B cell (primary cell): ENCODE data around the gene NLRP1. TPM values are rescaled to one million over a fixed set of nuclear protein-coding genes. Genes with fewer than 3 reads are reported as not detected.

Source experiments
- ATAC-seq: fragments of 200-7000 bp; cut with Tn5 transposase; one replicate; pipeline ENCODE4 v1.10.0; 2021; ENCODE audit warnings: low read depth, mild to moderate bottlenecking, moderate number of reproducible peaks, moderate library complexity
- CTCF ChIA-PET: fragments of 350-600 bp; sonication (Branson Sonifier 250); formaldehyde crosslinking; loops from one replicate; lab custom pipeline; 2021; ENCODE audit warnings: antibody characterized with exemption, inconsistent platforms; lab: Charles Lee
- POLR2A ChIA-PET: fragments of 350-600 bp; sonication (Branson Sonifier 250); formaldehyde crosslinking; loops from one replicate; lab custom pipeline; 2021; ENCODE audit warnings: antibody characterized with exemption; lab: Charles Lee
- DNase-seq: peaks from one replicate; pipeline ENCODE4 v3.0.0; 2013
- H2AFZ ChIP-seq: 2 replicates; pipeline ENCODE4 v1.6.1; 2012; ENCODE audit warnings: mild to moderate bottlenecking, low read depth, low read length; ENCODE audit not compliant: insufficient read depth, poor library complexity, severe bottlenecking
- H3K27ac ChIP-seq, 2 donors: 1 replicate in 1 of 2; 2 replicates in 1 of 2; pipeline ENCODE4 v1.5.1; 2012 to 2013; ENCODE audit warnings: low read length in 2 of 2, mild to moderate bottlenecking in 2 of 2, moderate library complexity in 1 of 2
- H3K27me3 ChIP-seq, 4 experiments: fragments of 200-600 bp in 1 of 4; sonication (generic) in 1 of 4; replicated peaks in 1 of 4; 1 replicate in 2 of 4; 2 replicates in 2 of 4; pipeline versions ENCODE4 v1.6.1 to v1.7.0; 2013 to 2016; ENCODE audit warnings: low read length in 3 of 4, mild to moderate bottlenecking in 2 of 4, mixed read lengths in 1 of 4, moderate library complexity in 1 of 4; ENCODE audit not compliant: insufficient read depth in 4 of 4, control insufficient read depth in 3 of 4; ENCODE audit errors: control extremely low read depth in 1 of 4
- H3K36me3 ChIP-seq, 2 experiments: replicated peaks in 1 of 2; 1 replicate in 1 of 2; 2 replicates in 1 of 2; pipeline versions ENCODE4 v1.6.1 to v1.7.1; 2013; ENCODE audit warnings: low read length in 1 of 2; ENCODE audit not compliant: insufficient read depth in 2 of 2, control insufficient read depth in 1 of 2; ENCODE audit errors: control extremely low read depth in 1 of 2, extremely low read depth in 1 of 2
- H3K4me1 ChIP-seq, 2 donors: fragments of 200-600 bp in 1 of 2; sonication (generic) in 1 of 2; 1 replicate in 1 of 2; 2 replicates in 1 of 2; pipeline versions ENCODE4 v1.5.1 to v1.6.1; 2013 to 2017; ENCODE audit warnings: low read length in 2 of 2; ENCODE audit not compliant: control insufficient read depth in 2 of 2, insufficient read depth in 2 of 2
- H3K4me2 ChIP-seq: replicated peaks from 2 replicates; pipeline ENCODE3; 2012; ENCODE audit warnings: mild to moderate bottlenecking, low read depth, low read length; ENCODE audit not compliant: poor library complexity, severe bottlenecking
- H3K4me3 ChIP-seq, 5 experiments: fragments of 200-600 bp in 1 of 5; sonication (generic) in 1 of 5; 1 replicate in 3 of 5; 2 replicates in 2 of 5; pipeline versions ENCODE4 v1.5.1 to v1.7.0; 2011 to 2016; ENCODE audit warnings: low read length in 4 of 5, mild to moderate bottlenecking in 4 of 5, low read depth in 2 of 5, control low read depth in 1 of 5, moderate library complexity in 1 of 5; ENCODE audit not compliant: insufficient read depth in 1 of 5; ENCODE audit errors: control extremely low read depth in 1 of 5, extremely low read depth in 1 of 5
- H3K79me2 ChIP-seq: fragments of 200-600 bp; sonication (generic); one replicate; pipeline ENCODE4 v1.6.0; 2016; ENCODE audit warnings: low read length; ENCODE audit not compliant: control insufficient read depth, insufficient read depth
- H3K9ac ChIP-seq: fragments of 200-600 bp; sonication (generic); 2 replicates; pipeline ENCODE4 v1.6.1; 2017; ENCODE audit warnings: mild to moderate bottlenecking, low read length, moderate library complexity
- H3K9me3 ChIP-seq, 3 donors: one replicate each; pipeline versions ENCODE4 v1.6.1 to v1.7.1; 2013; ENCODE audit warnings: low read length in 2 of 3; ENCODE audit not compliant: control insufficient read depth in 2 of 3, insufficient read depth in 1 of 3; ENCODE audit errors: control extremely low read depth in 1 of 3
- H4K20me1 ChIP-seq: 2 replicates; pipeline ENCODE4 v1.6.0; 2012; ENCODE audit warnings: mild to moderate bottlenecking, low read length; ENCODE audit not compliant: insufficient read depth, control insufficient read depth, poor library complexity, severe bottlenecking
- H3K27ac Mint-ChIP-seq: one replicate; pipeline ENCODE4 v1.8.0; 2021; ENCODE audit warnings: mixed read lengths
- H3K27me3 Mint-ChIP-seq: one replicate; pipeline ENCODE4 v1.8.0; 2021; ENCODE audit warnings: mixed read lengths
- H3K4me1 Mint-ChIP-seq: one replicate; pipeline ENCODE4 v1.8.0; 2021; ENCODE audit warnings: mixed read lengths
- H3K4me3 Mint-ChIP-seq: one replicate; pipeline ENCODE4 v1.8.0; 2021; ENCODE audit warnings: mixed read lengths
- H3K9me3 Mint-ChIP-seq: one replicate; pipeline ENCODE4 v1.8.0; 2022; ENCODE audit warnings: mixed read lengths; ENCODE audit not compliant: insufficient read depth
- EZH2 ChIP-seq: IDR thresholded peaks from 2 replicates; pipeline ENCODE4 v1.6.1; 2012; ENCODE audit warnings: borderline replicate concordance, low read depth, mild to moderate bottlenecking, moderate library complexity, low read length; ENCODE audit not compliant: insufficient read depth, poor library complexity, severe bottlenecking
- WGBS: methylation state at CpG from one replicate; pipeline ENCODE4 v1.1.5; 2013; ENCODE audit warnings: missing lambda C conversion rate; ENCODE audit not compliant: insufficient coverage; 5-methylcytosine and 5-hydroxymethylcytosine counted together
- intact Hi-C: fragments of 100-400 bp; cut with micrococcal nuclease; formaldehyde crosslinking; loops from one replicate; pipeline ENCODE4 v1.10.0; 2022
- polyA plus RNA-seq: library from polyadenylated mRNA; depleted of rRNA; stranded (reverse); fragments of >200 nt; gene quantifications from 2 replicates; pipeline ENCODE4 v1.2.3, GENCODE V29; 2012
- total RNA-seq, 2 donors: library from RNA; stranded (reverse); fragments of 120-200 nt in 1 of 2; gene quantifications; 1 replicate in 1 of 2; 2 replicates in 1 of 2; pipeline versions ENCODE4 v1.2.3 to v1.2.4, GENCODE V29; 2013 to 2022
- TF ChIP-seq, protein P1 (sequence below): fragments of 200-600 bp; IDR thresholded peaks from one replicate; pipeline ENCODE4 v1.8.0; 2022; ENCODE audit warnings: antibody characterized with exemption, mild to moderate bottlenecking

Gene NLRP1
- total and polyA plus RNA-seq, 2 donors (not counting 1 experiment from before 2014, with no cell fraction given): 141 to 189 TPM

GRCh38 chr17:5621026-5621425 lies 36.7 kb upstream of the NLRP1 start:
- no peak for DNase-seq
- Histone ChIP-seq H3K9me3 (peaks cover 0 to 5% (median 0%) of the 10 kb centered on the region in 3 donors), H3K4me3 (no peak overlapping the region), H3K79me2 (no peaks in the 10 kb centered on the region), H3K27me3 (peaks cover 0 to 15% (median 2%) of the 10 kb centered on the region in 4 experiments), H3K9ac (no peak overlapping the region), H2AFZ (no peak overlapping the region), H3K36me3 (no peaks in the 10 kb centered on the region), H3K4me1 (no peaks in the 10 kb centered on the region), H3K27ac (no peak overlapping the region), H4K20me1 (no peaks in the 10 kb centered on the region), H3K4me2 (no peak overlapping the region)
- intact Hi-C loops: no loop called here
- TF ChIP-seq, protein P1, sequence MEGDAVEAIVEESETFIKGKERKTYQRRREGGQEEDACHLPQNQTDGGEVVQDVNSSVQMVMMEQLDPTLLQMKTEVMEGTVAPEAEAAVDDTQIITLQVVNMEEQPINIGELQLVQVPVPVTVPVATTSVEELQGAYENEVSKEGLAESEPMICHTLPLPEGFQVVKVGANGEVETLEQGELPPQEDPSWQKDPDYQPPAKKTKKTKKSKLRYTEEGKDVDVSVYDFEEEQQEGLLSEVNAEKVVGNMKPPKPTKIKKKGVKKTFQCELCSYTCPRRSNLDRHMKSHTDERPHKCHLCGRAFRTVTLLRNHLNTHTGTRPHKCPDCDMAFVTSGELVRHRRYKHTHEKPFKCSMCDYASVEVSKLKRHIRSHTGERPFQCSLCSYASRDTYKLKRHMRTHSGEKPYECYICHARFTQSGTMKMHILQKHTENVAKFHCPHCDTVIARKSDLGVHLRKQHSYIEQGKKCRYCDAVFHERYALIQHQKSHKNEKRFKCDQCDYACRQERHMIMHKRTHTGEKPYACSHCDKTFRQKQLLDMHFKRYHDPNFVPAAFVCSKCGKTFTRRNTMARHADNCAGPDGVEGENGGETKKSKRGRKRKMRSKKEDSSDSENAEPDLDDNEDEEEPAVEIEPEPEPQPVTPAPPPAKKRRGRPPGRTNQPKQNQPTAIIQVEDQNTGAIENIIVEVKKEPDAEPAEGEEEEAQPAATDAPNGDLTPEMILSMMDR: no peak
- no peak for TF ChIP-seq EZH2
- Mint-ChIP-seq H3K4me1 (no peaks in the 10 kb centered on the region), H3K9me3 (no peaks in the 10 kb centered on the region), H3K4me3 (no peak overlapping the region), H3K27me3 (peaks cover 24% of the 10 kb centered on the region), H3K27ac (no peak overlapping the region)
- POLR2A ChIA-PET: no interaction called here
- WGBS: 62% methylated on average over 4 of the region's 4 CpGs
- ATAC-seq: no peak
- CTCF ChIA-PET: no interaction called here

GRCh38 chr17:5619088-5619740 lies 34.9 kb upstream of the NLRP1 start:
- Histone ChIP-seq H3K36me3 (no peaks in the 10 kb centered on the region), H3K27me3 (peaks cover 0 to 11% (median 2%) of the 10 kb centered on the region in 4 experiments), H3K4me1 (no peaks in the 10 kb centered on the region), H3K27ac (no peak overlapping the region), H4K20me1 (no peaks in the 10 kb centered on the region), H3K79me2 (no peaks in the 10 kb centered on the region), H2AFZ (no peak overlapping the region), H3K9ac (no peak overlapping the region), H3K4me3 (no peak overlapping the region), H3K4me2 (no peak overlapping the region), H3K9me3 (peaks cover 0 to 2% (median 0%) of the 10 kb centered on the region in 3 donors)
- TF ChIP-seq, protein P1: no peak
- no peak for TF ChIP-seq EZH2
- DNase-seq: no peak
- no peaks in the 10 kb centered on the region for H3K9me3 Mint-ChIP-seq
- H3K4me3 Mint-ChIP-seq: no peak overlapping the region
- intact Hi-C loops: no loop called here
- peaks cover 19% of the 10 kb centered on the region for H3K27me3 Mint-ChIP-seq
- 75% methylated on average over 11 of the region's 20 CpGs for WGBS
- H3K4me1 Mint-ChIP-seq: no peaks in the 10 kb centered on the region
- ChIA-PET POLR2A (no interaction called here), CTCF (no interaction called here)
- no peak for ATAC-seq
- no peak overlapping the region for H3K27ac Mint-ChIP-seq
